Brain microvascular endothelial cell (primary cell): ENCODE data around the gene PPFIBP2.

Source experiments
- DNase-seq: peaks from one replicate; pipeline ENCODE4 v3.0.0-alpha.2; 2020
- H3K27ac ChIP-seq: fragments of 250-450 bp; sonication (Bioruptor Pico); 2 replicates; pipeline ENCODE4 v1.5.1; 2020; ENCODE audit warnings: mild to moderate bottlenecking, moderate library complexity
- H3K27me3 ChIP-seq: fragments of 250-450 bp; sonication (Bioruptor Pico); replicated peaks from 2 replicates; pipeline ENCODE4 v1.5.1; 2020; ENCODE audit warnings: mild to moderate bottlenecking
- H3K36me3 ChIP-seq: fragments of 250-450 bp; sonication (Bioruptor Pico); replicated peaks from 2 replicates; pipeline ENCODE4 v1.5.1; 2020; ENCODE audit warnings: mild to moderate bottlenecking
- H3K4me3 ChIP-seq: 2 replicates; pipeline ENCODE4 v1.5.1; 2011; ENCODE audit warnings: low read depth, mild to moderate bottlenecking, control low read depth, low read length, moderate library complexity
- CTCF ChIP-seq: IDR thresholded peaks from 2 replicates; pipeline ENCODE4 v1.5.1; 2011; ENCODE audit warnings: low read depth, mild to moderate bottlenecking, moderate library complexity, low read length, control low read depth, inconsistent platforms; ENCODE audit errors: missing control alignments
- in situ Hi-C: cut with HindIII; loops from 2 replicates; pipeline ENCODE4 v1.10.0; 2017; ENCODE audit warnings: low sequenced_read_pairs, low pct_ligation_motif_present

PPFIBP2 gene

GRCh38 chr11:7690648-7691047, 176.8 kb downstream of the PPFIBP2 start:
- Histone ChIP-seq H3K27me3 (no peaks in the 10 kb centered on the region), H3K27ac (no peak overlapping the region), H3K4me3 (no peak overlapping the region), H3K36me3 (no peaks in the 10 kb centered on the region)
- in situ Hi-C loops = no loop called here
- TF ChIP-seq CTCF = no peak
- DNase-seq = no peak

GRCh38 chr11:7691759-7692350, 178.1 kb downstream of the PPFIBP2 start:
- DNase-seq = no peak
- no peak for TF ChIP-seq CTCF
- Histone ChIP-seq H3K27me3 (no peaks in the 10 kb centered on the region), H3K27ac (no peak overlapping the region), H3K36me3 (no peaks in the 10 kb centered on the region), H3K4me3 (no peak overlapping the region)
- in situ Hi-C loops = no loop called here

GRCh38 chr11:7692426-7692825, 178.6 kb downstream of the PPFIBP2 start:
- Histone ChIP-seq H3K36me3 (no peaks in the 10 kb centered on the region), H3K27me3 (no peaks in the 10 kb centered on the region), H3K27ac (no peak overlapping the region), H3K4me3 (no peak overlapping the region)
- in situ Hi-C loops = no loop called here
- DNase-seq = no peak
- TF ChIP-seq CTCF = no peak

GRCh38 chr11:7694235-7694634, 180.4 kb downstream of the PPFIBP2 start:
- in situ Hi-C loops = no loop called here
- TF ChIP-seq CTCF = no peak
- Histone ChIP-seq H3K27me3 (peaks cover 2% of the 10 kb centered on the region), H3K4me3 (no peak overlapping the region), H3K36me3 (no peaks in the 10 kb centered on the region), H3K27ac (no peak overlapping the region)
- DNase-seq = no peak

- no peak for TF ChIP-seq CTCF
- no peak for DNase-seq
- Histone ChIP-seq H3K27me3 (peaks cover 2% of the 10 kb centered on the region), H3K27ac (no peak overlapping the region), H3K4me3 (no peak overlapping the region), H3K36me3 (no peaks in the 10 kb centered on the region)
- in situ Hi-C loops = no loop called here
Measured at GRCh38 chr11:7696424-7696823, 182.6 kb downstream of the PPFIBP2 start.
